NCI-H1436 treated with DMSO at 0.1 percent for 48 hours (cell line): Measurements from ENCODE around the gene WHRN.

Experiments
- DNase-seq: peaks from one replicate; lab custom pipeline; 2025; lab: John Stamatoyannopoulos, UW

The WHRN gene

GRCh38 chr9:114492991-114493390 is 12.3 kb downstream of the WHRN start:
- no peak for DNase-seq

GRCh38 chr9:114491430-114492003 is 13.8 kb downstream of the WHRN start:
- DNase-seq = no peak

GRCh38 chr9:114489928-114490327 is 15.3 kb downstream of the WHRN start:
- DNase-seq = no peak

GRCh38 chr9:114488398-114489129 is 16.7 kb downstream of the WHRN start:
- no peak for DNase-seq

GRCh38 chr9:114487607-114488300 is 17.5 kb downstream of the WHRN start:
- no peak for DNase-seq

GRCh38 chr9:114486205-114486963 is 18.9 kb downstream of the WHRN start:
- no peak for DNase-seq

- DNase-seq = no peak
Measured at GRCh38 chr9:114484854-114485443, 20.3 kb downstream of the WHRN start.

- DNase-seq = no peak
Measured at GRCh38 chr9:114484215-114484853, 20.9 kb downstream of the WHRN start.

- no peak for DNase-seq
Measured at GRCh38 chr9:114483499-114483898, 21.8 kb downstream of the WHRN start.

- no peak for DNase-seq
Measured at GRCh38 chr9:114482593-114482992, 22.7 kb downstream of the WHRN start.

GRCh38 chr9:114481789-114482188 is 23.5 kb downstream of the WHRN start:
- no peak for DNase-seq

GRCh38 chr9:114480746-114481435 is 24.4 kb downstream of the WHRN start:
- no peak for DNase-seq

- no peak for DNase-seq
Measured at GRCh38 chr9:114478871-114479270, 26.4 kb downstream of the WHRN start.

GRCh38 chr9:114478459-114478858 is 26.8 kb downstream of the WHRN start:
- DNase-seq = no peak

GRCh38 chr9:114477642-114478041 is 27.6 kb downstream of the WHRN start:
- DNase-seq = no peak

- no peak for DNase-seq
Measured at GRCh38 chr9:114476891-114477469, 28.3 kb downstream of the WHRN start.

- DNase-seq = no peak
Measured at GRCh38 chr9:114475412-114476135, 29.7 kb downstream of the WHRN start.

GRCh38 chr9:114474425-114474824 is 30.8 kb downstream of the WHRN start:
- DNase-seq = no peak

GRCh38 chr9:114473447-114473801 is 31.8 kb downstream of the WHRN start:
- DNase-seq = no peak
